ENCODE data around the gene ING5.
"Not testable (repeated sequence)": the region's sequence is repeated elsewhere in the genome, so short reads cannot be mapped to it uniquely, and the experiment has no call there.

Gene ING5

GRCh38 chr2:241701399-241702154, at the start of gene ING5:
TSS of gene ING5 (plus strand) at chr2:241702039. CDS start at chr2:241702066, 27 bp downstream.
- peak; percentile 97 for DNase-seq

DNA sequence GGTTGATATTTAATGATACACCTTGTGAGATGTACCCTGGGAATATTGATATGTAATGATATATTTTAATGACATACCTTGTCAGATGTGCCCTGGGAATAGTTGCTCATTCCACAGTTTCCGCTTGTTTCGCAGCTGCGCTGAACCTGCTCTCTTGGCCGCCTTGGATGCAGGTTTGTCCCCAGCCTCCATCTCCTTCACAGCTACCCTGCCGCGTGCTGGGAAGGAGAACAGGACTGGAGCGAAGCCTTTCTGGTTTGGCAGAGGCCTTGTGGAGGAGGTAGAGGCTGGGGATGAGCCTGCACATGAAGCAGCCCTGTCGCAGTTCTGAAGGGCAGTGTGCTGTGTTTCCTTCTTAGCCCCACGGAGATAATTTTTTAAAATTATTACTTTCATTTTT, 49.7 kb upstream of the ING5 start:
- no peak for DNase-seq

DNA sequence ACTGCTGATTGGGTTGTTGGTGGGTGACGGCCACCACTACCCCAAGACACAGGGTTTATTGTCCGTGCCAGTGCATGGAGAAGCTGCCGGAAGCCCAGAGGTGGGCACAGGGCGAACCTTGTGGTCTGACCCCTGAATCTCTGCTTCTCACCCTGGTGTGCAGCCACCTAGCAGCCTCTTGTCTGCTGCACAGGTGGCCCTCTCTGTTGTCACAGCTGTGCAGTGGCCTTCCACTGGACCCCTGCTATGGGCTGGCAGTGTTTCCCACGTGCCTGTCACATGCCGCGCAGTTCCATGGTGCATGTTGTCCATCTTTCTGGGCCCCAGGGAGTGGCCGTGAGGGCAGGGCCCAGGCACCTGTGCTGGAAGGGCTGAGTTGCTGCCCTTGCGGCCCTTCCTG, 49.1 kb upstream of the ING5 start:
- no peak for DNase-seq

DNA sequence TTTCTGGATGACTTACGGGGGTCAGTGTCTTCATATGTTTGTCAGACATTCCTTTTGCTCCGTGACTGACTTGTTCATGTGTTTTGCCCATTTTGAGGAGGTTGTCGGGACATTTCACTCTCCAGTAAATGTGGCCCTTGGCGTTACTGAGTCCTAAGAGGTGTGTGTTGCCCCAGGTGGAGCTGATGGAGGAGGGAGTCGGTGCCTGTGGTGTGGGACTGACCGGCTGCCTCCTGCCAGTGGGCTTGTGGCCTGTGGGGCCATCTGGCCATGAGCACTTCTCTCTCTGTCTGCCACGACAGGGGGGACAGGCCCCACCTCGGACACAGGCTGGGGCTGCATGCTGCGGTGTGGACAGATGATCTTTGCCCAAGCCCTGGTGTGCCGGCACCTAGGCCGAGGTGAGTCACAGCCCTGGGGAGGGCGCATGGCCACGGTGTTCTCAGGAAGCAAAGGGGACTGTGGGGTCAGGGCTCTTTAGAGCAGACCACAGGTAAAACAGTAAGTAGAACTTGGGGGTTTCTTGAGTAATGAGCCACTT, 48.6 kb upstream of the ING5 start:
- DNase-seq: no peak

GRCh38 chr2:241654551-241654950, 47.3 kb upstream of the ING5 start:
- no peak for DNase-seq

DNA sequence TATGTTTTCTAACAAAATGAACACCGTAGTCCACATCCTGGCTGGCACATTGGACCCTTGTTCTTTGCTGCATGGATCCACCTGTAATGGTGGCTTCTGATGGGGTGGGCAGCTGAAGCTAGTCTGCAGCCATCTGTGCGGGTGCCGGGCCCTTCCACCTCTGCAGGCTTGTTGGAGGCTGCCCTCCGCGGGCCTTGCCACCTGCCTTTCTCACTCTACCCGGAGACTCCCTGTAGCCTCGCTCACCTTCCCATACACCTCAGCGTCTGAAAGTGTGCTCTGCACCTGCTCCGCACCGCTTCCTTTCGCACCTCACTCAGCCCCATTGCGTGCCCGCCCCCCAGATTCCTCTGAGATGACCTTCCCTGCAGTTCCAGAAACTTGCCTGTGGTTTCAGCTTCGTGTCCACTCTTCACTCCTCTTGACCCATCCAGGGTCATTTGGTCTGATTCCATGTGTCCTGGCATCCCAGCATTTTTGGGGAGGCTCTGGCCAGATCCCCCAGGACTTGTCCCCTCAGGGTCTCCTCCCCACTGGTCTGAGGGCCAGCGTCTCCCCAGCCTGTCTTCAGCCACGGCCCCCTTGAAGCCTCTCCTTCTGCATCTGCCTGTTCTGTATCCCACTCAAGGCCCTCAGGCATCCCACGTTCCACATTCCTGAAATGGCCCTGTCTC, 46.2 kb upstream of the ING5 start:
- DNase-seq: no peak

DNA sequence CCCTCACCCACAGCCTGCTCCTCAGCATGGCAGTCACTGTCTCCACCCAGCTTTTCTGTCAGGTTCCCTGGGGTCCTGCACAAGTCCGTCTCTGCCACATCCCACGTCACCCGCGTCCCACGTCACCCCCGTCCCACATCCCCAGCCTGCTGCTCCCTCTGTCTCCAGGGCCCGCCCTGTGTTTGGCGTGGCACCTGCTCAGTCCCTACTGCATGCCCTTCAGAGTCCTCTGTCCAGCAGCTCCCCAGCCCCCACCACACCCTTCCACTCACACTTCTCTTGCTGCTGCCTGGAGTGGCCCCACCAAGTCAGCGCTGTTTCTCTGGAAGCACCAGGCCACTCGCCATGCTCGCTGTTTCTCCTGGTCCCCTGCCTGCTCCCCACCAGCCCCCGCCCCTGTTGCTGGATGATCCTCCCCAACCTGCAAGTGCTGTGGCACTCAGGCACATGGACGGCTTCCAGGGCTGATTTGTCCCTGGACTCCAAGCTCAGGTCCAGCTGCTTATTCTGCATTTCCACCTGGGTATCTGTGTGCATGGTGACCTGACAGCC, 45.6 kb upstream of the ING5 start:
- no peak for DNase-seq

GRCh38 chr2:241657786-241658254, 44.0 kb upstream of the ING5 start:
- DNase-seq: no peak

DNA sequence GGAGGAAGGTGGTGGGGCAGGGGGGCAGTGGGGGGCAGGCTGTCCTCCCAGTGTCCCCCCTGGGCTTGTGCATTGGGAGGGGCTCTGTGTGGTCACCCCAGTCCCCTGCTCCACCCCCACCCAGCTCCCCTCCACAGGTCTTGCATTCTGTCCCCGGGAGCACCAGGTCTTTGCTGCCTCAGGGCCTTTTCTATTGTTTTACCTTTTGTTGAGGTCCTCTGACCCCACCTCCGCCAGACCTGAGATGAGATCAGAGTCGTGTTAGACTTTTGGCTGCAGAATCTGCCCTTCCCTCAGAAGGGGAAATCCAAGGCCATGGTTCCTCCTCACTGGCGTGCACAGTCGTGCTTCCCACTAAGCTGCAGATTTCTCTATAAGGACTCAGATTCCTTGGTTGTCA, 43.5 kb upstream of the ING5 start:
- no peak for DNase-seq

- DNase-seq: peak; percentile 38
Measured at GRCh38 chr2:241659150-241659739, 42.6 kb upstream of the ING5 start.

DNA sequence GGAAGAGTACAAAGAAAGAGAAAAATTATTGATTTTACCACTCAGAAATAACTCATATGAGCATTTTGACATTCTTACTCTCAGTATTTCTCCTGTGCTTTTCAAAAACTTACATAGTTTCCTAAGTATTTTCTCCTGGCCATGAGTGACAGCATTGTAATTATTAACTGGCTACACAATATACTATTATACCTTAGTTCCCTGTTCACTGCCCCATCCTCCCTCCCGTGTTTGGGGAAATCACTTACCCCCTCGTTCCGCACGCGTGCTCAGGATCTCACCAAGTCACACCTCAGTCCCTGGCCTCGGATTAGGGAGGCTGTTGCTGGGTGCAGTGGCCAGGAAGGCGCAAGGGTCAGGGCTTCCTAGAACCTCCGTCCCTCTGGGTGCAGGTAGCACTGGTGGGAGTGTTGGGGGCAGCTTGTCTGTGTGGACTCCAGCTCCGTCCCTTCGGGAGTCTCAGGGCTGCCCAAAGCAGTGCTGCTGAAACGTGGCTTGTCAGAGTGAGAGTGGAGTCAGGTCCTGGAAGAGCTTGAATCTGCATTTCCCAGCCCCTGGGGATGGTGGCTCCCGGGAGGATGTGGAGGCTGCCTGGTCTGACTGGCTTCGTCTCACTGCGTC, 41.1 kb upstream of the ING5 start:
- no peak for DNase-seq

DNA sequence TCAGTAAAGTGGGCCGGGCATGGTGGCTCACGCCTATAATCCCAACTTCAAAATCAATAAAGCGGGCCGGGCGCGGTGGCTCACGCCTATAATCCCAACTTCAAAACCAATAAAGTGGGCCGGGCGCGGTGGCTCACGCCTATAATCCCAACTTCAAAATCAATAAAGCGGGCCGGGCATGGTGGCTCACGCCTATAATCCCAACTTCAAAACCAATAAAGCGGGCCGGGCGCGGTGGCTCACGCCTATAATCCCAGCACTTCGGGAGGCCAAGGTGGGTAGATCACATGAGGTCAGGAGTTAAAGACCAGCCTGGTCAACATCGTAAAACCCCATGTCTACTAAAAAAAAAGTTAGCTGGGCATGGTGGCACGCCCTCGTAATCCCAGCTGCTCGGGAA, 39.1 kb upstream of the ING5 start:
- DNase-seq: not testable (repeated sequence)

DNA sequence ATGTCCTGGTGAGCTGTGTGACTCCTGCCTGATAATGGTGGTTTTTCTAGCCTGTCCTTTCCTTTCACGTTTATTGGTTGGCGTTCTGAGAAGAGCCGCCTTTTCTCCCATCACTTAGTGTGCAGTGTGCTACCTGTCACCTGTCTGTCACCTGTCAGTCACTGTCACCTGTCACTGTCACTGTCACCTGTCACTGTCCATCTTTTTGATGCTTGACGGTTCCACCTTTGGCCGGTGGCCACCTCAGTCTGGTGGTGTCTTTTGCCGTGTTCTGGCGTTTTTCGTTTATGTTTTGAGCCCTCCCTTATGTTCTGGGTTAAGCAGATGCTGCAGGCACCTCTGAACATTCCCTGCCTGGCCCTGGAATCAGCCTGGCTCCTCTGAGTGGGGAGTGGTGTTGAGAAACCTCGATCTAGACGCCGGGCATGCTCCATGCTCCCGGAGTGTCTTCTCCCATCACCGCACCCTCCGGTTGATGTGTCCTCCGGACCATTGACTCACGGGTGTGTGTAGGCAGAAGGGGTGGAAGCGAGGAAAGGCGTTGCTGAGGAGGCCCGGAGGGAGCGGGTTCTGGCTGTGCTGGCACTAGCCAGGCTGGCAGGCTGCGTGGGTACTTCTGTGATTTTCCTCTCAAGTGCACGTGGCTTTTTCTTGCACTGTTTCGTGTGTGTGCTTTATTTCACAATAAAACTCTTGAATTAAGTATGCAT, 36.0 kb upstream of the ING5 start:
- no peak for DNase-seq

GRCh38 chr2:241666627-241667400, 35.0 kb upstream of the ING5 start:
- no peak for DNase-seq

DNA sequence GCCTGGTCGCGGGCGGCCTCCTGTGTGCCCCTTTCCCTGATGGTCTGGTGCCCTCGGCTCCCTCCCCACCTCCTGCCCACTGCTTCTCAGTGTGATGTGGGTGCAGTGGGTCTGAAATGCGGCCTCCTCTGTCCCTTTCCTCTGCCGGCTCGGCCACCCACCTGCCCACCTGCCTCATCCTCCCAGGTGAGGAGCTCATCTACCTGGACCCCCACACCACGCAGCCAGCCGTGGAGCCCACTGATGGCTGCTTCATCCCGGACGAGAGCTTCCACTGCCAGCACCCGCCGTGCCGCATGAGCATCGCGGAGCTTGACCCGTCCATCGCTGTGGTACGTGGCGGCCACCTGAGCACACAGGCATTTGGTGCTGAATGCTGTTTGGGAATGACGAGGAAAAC, 33.5 kb upstream of the ING5 start:
- no peak for DNase-seq

GRCh38 chr2:241668839-241669238, 33.0 kb upstream of the ING5 start:
- no peak for DNase-seq

DNA sequence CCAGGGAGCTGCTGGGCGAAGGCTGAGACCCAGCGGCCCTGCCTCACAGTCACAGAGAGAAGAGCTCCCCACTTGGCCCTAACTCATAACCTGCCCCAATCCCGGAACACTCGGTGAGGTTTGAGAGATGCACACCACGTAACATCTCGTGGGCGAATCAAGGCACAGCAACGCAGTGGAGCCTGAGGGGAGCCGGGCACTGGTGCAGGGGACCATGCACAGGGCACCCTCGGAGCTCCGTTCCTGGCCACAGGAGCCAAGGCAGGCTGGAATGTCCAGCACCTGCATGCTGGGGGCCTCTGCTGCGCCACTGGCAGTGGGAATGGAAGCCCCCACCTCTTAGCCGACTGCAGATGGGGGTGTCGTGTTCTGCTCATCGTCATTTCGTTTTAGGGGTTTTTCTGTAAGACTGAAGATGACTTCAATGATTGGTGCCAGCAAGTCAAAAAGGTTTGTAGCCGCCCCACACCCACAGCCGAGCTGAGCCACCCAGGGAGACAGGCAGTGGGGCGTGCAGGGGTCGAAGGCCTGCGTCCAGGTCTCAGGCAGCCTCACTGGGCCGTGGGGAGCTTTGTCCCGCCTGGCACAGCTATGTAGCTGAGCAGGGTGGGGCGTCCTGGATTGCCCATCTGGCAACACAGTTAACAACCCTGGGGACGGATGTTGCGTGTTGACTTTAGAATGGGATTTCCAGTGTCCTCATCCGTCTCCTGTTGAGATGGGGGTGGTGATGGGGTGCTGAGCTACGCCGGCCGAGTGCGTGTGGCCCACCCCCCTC, 31.3 kb upstream of the ING5 start:
- DNase-seq: no peak

GRCh38 chr2:241671457-241672240, 30.2 kb upstream of the ING5 start:
- no peak for DNase-seq

DNA sequence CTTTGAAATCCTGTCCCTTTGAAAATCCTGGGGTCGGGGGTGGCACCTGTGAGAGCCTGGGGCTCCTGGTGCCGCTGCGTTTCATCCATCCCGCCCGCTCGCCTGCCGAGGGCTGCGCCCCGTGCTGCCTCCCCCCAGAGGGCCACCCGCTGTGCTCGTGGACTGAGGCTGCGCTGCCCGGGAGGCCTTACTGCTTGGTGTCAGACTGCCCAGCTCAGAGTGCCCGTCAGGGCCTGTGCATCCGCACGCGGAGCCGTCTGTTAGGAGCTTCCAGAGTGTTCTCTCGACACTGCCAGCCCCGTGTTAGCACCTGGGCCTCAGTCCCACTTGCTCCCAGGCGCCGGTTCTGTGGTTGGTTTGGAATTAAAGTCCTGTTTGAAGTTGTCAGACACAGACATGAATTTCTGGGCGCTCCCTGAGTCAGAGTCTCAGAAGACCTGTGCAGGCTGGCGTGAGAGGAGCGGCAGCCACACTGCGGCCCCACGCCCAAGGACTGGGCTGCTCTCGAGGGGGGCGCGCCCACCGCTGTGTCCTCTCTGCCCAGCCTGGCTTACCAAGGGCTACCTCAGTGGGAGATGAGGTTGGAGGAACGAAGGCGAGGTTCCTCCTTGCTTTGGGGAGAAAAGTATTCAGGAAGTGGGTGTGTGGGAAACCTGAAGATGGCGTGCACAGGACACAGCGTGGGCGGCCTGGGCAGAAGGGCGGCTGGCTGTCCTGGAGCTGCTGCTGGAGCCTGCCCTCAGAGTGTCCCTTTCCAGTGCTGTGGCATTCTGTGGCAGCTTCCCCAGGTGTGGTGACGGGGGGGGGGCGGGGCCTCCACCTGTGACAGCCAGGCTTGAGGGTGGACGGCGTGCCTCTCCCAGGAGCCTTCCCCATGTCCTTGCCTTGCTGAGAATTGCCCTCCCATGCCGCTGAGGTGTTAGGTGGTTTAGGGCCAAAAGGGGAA, 29.3 kb upstream of the ING5 start:
- no peak for DNase-seq

Data from activated T-cell treated with anti-CD3 and anti-CD28 coated beads, Interleukin-2, amount 50 U/mL, for 1 hour (primary cell).